DMS79 treated with DMSO at 0.1 percent for 48 hours (cell line): Measurements from ENCODE around the gene PLEKHN1.
"Not testable (repeated sequence)": the region's sequence is repeated elsewhere in the genome, so short reads cannot be mapped to it uniquely, and the experiment has no call there.

ENCODE experiments used
- DNase-seq: peaks from one replicate; lab custom pipeline; 2025; lab: John Stamatoyannopoulos, UW

PLEKHN1 gene

GRCh38 chr1:995665-996633 is 29.7 kb downstream of the PLEKHN1 start:
- no peak for DNase-seq

- no peak for DNase-seq
These were observed 30.8 kb downstream of the PLEKHN1 start for GRCh38 chr1:996851-997712.

GRCh38 chr1:997713-997992 is 31.4 kb downstream of the PLEKHN1 start:
- DNase-seq: no peak

GRCh38 chr1:997993-998744 is 31.9 kb downstream of the PLEKHN1 start:
- DNase-seq: peak; percentile 36

- peak; percentile 36 for DNase-seq
These were observed 32.4 kb downstream of the PLEKHN1 start for GRCh38 chr1:998745-998994.

GRCh38 chr1:998995-999724 is 32.9 kb downstream of the PLEKHN1 start:
- no peak for DNase-seq

GRCh38 chr1:999725-1000356 is 33.6 kb downstream of the PLEKHN1 start, which contains the start of gene HES4:
TSS of gene HES4 (minus strand) at chr1:1000097. CDS start at chr1:999973, 124 bp downstream.
- DNase-seq: peak; percentile 88

GRCh38 chr1:1000357-1001056 is 34.2 kb downstream of the PLEKHN1 start:
- DNase-seq: peak; percentile 81

- DNase-seq: peak; percentile 52
These were observed 34.9 kb downstream of the PLEKHN1 start for GRCh38 chr1:1001057-1001783.

GRCh38 chr1:1003618-1004419 is 37.5 kb downstream of the PLEKHN1 start:
- DNase-seq: no peak

- DNase-seq: no peak
These were observed 38.1 kb downstream of the PLEKHN1 start for GRCh38 chr1:1004420-1004779.

GRCh38 chr1:1004780-1005697 is 38.8 kb downstream of the PLEKHN1 start:
- peak; percentile 45 for DNase-seq

- no peak for DNase-seq
These were observed 39.6 kb downstream of the PLEKHN1 start for GRCh38 chr1:1005774-1006304.

- no peak for DNase-seq
These were observed 40.2 kb downstream of the PLEKHN1 start for GRCh38 chr1:1006305-1007159.

GRCh38 chr1:1010131-1010530 is 43.8 kb downstream of the PLEKHN1 start:
- not testable (repeated sequence) for DNase-seq

- no peak for DNase-seq
These were observed 45.2 kb downstream of the PLEKHN1 start for GRCh38 chr1:1011396-1011949.

GRCh38 chr1:1012736-1013104 is 46.4 kb downstream of the PLEKHN1 start:
- not testable (repeated sequence) for DNase-seq
